GM18907 (cell line): ENCODE data around the gene ATOH8.

Experiments
- ATAC-seq: cut with Tn5 transposase; IDR thresholded peaks from one replicate; pipeline ENCODE4 v1.9.1; 2021; ENCODE audit warnings: mild to moderate bottlenecking, moderate library complexity; ENCODE audit not compliant: unreplicated experiment

The ATOH8 gene

DNA sequence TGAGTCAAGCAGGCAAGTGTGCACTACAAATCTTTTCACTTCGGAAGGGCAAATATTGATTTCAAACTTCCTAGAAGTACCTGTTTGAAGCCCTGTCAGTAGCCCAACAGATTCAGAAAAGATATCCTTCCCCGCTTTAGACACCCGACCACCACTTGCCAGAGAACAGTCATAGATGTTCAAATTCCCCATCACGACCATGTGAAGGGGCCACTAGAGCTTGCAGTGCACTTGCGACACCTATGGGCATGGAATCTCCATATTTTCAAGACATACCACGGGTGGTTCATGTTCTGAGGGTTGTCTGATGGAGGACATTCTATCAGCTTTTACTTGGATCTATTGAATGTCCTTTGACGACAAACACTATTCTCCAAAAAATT is 35.8 kb upstream of the ATOH8 start:
- no peak for ATAC-seq

DNA sequence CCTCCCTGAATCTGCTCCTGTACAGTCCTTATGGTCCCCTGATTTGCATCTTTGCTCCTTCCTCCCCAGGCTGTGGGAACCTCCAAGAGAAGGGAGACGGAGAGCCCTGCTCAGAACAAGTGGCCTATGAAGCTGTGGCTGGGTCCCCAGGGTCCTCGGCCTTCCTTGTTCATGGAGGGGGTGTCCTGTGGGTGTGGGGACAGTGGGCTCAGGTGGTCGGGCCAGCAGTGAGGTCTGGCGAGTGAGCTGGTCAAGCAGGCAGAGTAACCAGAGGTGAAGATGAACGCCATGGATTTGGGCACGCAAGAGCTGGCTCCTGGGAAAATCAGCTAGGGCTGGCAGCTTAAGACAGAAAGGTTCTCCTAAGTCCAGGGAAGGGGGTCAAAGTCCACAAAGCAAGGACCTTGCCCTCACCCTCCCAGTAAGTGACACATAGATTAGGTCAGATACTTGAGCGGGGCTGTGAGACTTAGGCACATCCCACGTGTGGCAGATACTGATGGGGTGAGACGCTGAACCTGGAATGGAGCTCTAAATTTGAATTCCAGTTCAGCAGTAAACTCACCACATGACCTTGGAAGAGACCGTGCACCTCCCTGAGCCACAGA is 34.8 kb upstream of the ATOH8 start:
- ATAC-seq, result no peak

DNA sequence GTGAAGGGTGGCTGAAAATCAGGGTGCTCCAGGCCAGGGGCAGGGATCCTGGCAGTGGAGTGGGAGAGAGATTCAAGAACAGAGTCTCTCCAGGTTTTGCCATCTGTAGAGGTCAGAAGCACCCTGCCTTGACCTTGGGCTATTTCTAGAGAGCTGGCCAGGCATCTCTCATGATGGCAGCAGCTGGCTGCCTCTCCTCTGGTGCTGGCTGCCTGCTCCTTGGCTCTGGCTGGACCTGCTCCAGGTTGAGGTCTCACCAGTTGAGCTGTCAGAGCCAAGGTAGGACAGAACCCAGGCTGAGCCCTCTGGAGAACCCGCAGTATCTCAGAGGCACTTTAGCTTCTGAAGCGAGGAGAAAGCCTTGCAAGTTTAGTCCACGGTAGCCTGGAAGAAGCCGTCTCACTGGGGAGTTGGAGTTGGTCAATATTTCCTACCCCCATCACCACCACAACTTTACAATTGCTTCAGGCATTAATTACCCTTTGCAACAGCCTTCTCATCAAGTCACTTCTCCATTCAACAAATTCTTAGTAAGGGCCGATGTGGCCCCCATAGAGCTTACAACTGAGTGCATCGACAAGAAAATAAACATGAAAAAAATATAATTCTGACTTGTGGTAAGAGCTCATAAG is 34.1 kb upstream of the ATOH8 start:
- no peak for ATAC-seq

DNA sequence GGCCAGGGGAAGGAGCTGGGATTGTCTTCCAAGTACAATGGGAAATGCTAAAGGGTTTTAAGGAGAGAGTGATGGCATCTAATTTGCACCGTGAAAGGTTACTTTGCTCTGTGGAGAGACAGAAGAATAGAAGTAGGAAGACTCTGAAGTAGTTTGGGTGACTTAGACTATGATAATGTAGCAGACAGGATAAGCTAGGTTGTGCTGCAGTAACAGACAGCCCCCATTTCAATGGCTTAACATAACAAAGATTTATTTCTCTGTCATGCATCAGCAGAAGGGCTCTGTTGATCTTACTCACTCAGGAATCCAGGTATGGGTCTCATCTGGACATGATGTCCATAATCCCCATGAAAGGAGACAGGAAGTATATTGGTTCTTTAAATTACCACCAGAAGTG is 33.3 kb upstream of the ATOH8 start:
- no peak for ATAC-seq

DNA sequence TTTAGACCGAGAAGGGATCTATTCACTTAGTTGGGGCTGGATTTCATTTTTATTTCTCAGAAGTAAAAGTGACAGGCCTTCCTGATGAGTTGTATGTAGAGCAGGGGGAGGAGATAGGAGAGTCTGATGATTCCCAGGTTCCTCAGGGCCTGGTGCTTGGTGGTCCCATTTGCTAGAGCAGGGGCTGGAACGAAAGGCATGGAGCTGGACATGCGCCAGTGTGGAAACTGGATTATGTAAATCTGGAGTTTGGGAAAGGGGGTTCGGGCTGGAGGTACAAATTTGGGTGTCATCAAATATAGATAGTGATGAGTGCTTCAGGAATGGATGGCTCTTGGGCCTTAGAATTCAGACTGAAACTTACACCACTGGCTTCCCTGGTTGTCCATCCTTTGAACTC is 32.1 kb upstream of the ATOH8 start:
- no peak for ATAC-seq

DNA sequence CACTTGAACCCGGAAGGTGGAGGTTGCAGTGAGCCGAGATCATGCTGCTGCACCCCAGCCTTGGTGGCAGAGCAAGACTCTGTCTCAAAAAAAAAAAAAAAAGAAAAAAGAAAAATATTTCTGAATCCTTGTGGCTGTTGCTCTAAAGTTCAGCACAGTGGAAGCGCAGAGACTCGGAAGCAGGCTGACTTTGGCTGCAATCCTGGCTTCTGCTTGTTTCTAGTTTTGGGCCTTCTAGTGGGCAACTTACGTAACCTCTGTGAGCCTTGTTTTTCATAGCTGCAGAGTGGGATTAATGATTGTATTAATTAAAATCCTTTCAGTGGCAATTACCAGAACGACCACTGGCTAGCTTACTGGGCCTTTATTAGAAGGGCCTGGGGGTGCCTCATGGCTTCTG is 31.3 kb upstream of the ATOH8 start:
- ATAC-seq, result no peak

DNA sequence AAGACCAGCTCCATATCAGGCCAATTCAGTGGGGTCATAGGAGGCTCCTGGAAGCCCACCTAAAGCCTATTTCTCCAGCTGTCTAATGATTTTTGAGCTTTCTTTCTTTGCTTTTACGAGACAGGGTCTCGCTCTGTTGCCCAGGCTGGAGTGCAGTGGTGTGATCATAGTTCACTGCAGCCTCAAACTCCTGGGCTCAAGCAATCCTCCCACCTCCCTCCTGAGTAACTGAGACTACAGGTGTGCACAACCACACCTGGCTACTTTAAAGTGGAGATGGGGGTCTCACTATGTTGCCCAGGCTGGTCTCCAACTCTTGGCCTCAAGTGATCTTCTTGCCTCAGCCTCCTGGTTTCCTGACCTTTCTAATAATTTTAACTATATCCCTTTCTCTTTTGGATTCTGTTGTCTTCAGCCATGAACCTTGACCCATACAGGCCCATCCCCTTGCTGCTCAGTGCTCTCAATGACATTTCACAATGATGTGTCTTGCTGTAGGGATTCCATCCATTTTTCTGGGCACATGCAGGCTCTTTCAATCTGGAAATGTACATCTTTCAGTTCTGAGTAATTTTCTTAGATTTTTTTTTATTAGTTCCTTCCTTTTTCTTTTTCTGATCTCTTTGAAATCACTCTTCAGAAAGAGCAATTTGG is 30.0 kb upstream of the ATOH8 start:
- no peak for ATAC-seq

DNA sequence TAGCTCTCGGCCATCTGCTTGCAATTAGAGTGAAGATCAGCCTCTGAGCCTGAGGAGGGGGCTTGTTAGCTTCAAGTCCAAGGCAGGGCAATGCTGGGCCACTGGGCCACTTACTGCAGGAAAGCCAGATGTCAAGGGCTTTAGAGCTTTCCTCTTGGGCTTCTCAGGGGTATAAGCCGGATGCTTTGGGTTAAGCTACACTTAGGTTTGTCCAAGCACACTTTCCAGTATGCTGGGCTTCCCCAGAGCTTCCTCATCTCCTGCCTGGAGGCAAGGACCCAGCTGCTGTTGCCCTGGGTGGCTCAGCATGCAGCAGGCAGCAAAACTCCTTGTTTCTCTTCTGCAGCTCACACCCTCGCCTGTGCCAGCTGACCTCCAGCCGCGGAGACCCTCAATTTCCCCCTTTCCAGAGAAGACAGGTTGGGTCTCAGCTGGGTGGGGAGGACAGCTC is 29.0 kb upstream of the ATOH8 start:
- no peak for ATAC-seq

DNA sequence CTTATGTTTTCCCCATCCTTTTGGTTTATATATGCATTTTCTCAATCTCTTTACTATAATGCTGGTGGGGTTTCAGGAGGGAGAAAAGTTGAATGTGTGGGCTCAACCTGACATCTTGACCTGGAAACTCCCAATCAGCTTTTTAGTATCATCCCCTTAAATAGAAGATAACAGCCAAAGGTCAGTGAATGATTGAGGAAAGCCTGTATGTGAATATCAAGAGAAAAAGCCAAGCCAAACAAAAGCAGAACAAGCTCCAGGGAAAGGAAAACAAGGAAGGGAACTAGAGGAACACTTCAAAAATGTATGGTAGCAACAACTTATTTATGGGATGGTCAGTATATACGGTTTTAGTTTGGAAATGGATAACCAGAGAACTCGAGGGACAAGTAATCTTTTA is 28.3 kb upstream of the ATOH8 start:
- ATAC-seq, result no peak

DNA sequence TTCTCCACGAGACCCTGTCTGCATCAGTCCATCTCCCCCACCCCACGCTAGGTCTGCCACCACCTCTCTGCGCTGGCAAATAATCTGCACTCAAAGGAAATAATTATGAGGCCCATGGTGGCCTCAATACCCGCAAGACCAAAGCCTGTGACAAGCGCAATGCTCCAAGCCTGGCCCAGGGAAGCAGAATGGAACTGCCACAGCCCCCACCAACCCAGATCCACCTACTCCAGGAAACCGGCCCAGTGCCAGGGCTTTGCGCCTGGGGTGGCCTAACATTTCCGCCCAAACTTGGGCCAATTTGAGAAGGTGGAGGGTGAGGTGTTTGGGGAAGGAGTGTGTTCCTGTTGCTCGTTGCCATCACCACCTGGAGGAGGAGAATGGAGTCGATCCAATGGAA is 26.0 kb upstream of the ATOH8 start:
- ATAC-seq, result no peak

DNA sequence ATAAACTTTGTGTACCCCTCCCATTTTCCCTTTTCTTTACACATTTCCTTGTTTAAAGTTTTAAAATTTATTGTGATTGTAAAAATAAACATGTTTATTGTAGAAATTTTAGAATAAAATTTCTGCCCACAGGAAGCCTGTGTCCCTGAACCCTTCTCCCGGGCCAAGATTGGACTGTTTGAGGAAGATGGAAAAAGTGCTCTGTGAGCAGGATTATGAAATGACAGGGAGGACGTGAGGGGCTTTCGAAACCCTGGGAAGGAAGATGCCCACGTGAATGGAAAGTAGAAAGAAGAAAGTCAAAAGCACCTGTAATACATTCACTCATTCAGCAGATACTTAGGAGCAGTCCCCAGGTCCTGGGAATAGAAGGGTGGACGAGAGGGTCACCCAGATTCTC is 25.4 kb upstream of the ATOH8 start:
- ATAC-seq, result no peak

DNA sequence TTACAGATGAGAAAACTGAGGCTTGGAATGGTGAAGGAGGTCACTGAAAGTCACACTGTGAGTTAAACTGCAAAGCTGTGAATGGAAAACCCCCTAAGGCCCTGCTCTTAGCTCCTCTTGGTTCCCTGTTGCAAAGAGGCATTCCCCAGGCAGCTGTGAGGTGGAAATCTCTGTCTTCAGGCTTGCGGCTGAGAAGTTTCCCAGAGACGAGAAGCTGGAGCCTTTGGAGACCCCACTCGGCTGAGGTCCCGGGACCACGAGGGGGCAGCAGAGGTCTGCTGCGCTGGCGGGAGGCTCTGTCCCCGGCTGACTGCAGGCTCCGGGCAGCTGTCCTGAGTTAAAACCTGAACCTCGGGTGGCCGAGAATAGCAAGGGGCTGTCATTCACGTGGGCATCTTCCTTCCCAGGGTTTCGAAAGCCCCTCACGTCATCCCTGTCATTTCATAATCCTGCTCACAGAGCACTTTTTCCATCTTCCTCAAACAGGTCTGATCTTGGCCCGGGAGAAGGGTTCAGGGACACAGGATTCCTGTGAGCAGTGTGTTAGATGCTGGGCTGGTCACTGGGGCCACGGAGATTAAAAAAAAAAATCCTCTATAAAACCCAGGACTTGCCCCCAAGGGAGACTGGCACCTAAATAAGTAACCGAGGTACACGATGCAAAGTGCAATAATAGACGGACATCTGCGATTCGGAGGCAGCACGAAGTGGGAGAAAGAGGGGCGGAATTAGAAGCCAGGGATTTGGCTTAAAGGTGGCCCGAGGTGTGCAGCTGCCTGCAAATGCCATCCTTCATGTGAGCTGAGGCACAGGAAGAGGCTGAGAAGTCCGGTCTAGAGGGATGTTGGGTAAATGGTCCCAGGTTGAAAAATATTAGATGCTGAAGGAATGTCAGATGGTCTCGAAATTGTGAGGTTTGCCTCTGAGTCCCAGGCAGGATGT is 24.6 kb upstream of the ATOH8 start:
- ATAC-seq, result peak; percentile 90

DNA sequence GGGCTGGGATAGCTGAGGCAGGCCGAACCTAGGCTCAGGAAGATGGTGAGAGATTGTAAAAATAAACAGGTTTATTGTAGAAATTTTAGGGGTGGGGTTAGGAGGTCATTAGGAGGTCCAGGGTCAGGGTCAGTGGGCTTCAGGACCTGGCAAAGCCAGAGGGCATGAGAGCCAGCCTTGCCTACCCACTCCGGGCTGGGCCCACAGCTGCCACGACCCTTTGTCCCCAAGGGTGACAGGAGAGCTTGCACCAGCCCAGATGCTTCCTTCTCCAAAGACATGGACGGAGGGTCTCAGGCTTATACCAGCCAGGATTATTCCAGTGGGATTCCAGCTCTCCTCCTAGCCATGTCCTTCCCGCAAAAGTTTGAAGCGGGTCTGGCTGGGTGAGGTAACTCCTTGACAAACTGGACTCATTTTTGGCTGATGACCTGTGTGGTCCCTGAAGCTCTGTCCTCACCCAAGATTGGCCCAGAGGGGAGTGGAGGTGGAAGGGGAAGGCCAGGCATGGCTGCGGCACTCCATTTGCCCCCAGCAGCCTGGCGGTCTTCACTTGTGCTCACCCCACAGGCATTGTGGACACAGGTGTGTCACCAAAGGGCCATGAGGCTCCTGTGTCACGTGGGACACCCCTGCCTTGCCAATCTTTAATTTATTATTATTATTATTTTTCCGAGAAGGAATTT is 23.8 kb upstream of the ATOH8 start:
- ATAC-seq, result no peak

DNA sequence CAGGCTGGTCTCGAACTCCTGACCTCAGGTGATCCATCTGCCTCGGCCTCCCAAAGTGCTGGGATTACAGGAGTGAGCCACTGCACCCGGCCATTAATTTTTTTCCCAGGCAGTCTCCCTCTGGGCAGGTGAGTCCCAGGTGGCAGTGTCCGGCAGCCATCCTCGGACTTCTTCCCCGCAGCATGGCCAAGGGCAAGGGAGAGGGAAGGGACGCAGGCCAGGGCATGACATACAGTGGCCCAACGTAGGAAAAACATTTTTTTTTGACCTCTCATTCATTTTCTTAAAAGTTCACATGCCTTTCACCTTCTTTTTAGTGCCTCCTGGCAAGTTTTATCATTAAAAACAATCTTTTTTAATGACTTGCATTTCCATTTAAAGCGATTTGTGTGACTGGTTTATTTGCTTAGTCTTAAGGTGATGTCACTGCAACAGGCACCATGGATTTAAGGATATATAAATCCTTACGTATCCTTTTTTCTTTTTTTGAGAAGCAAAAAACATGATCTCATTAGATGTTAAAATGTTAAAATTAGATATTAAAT is 23.0 kb upstream of the ATOH8 start:
- ATAC-seq, result no peak

DNA sequence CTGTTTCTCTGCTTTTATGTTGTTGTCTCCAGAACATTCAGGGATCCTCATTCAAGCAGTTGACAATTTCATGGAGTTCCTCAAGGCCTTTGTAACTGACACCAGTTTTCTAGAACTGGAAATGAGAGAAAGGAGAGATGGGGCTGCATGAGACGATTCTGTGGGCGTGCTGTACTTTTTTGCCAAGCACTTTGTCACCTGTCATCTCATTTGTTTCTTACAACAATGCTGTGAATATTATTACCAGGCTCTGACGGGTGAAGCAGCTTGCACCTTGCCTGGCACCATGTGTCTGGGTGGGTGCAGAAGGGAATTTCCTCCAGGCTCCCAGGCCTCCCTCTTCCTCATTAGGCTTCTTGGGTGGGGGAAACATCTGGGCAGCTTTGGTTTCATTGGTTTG is 22.2 kb upstream of the ATOH8 start:
- ATAC-seq, result no peak

DNA sequence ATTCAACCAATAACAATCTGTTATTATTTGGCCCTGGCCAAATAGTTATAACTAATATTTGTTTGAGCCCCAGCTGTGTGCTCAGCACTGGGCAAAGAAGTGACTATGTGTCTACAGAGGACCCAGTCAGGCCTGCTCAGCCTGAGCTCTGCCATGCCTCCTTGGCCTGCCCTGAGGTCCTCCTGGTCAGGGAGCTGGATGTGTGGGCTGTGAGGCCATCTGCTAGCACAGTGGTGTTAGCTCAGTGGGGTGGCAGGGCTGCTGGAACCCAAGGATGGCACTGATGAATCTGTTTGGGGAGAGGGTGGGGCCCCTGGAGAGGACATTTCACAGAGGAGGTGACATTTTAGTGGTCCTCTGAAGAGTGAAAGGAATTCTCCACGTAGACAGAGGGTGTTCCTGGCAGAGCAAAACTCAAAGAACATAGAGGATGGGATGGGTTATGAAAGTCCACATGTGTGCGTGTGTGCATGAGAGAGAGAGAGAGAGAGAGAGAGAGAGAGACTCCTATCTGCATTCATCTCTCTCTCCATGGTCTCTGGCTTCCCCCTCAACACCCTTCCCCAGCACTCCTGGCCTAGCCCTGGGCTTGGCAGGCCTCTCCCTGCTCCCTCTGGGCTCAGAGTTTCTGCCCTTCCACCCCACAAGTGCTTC is 21.2 kb upstream of the ATOH8 start:
- ATAC-seq, result no peak

DNA sequence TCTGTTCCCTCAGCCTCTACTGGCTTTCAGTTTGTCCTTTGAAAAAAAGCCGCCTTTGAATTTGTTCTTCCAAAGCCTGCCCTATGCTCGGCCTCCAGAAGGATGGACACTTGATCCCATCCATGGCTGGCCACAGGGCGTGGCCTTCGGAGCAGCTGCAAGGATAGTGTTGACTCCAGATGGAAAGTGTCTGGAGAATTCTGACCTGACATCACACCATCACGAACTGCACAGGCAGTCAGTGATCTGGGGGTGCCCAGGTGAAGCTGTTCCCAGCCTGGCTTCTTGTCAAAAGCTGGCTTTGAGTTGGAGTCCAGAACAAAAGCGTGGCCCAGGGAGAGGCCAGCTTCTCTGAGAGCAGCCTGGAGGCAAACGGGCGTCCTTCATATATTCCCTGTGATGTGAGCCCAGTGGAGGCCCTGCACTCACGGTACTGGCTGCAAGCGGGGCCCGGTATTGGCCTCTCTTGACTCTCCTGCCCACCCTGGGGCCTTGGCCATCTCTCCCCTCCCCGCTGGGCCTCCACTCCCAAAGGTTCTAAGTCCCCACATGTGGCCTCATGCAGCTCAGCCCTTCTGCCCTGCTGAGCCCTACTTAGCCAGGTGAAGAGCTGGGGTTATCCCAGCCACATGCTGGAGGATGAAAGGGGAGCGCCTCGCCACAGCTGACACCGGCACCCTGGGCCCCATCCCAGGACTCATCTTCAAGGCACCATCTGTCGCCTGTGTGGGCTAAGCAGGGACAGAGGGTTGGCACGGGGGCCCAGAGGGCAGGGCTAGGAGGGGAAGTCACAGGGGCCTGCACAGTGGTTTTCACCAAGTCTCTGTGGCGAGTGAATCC is 20.4 kb upstream of the ATOH8 start:
- ATAC-seq, result no peak

DNA sequence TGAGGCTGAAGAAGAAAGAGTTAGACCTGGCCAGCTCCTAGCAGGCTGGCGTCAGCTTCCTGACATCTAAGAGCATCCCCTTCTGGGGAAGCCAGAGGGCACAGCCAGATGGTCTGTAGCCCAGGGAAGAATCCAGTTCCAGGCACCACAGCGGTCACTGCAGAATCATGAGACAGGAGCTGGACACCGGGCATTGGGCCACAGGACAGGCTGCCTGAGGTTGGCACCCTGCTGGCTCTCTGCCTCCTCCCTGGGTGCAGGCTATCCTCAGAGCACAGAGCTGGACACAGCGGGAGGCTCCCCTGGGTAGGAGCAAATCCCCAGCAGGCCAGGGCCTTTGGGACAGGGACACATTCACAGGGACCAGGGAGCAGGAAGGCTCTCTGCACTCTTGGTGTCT is 19.8 kb upstream of the ATOH8 start:
- no peak for ATAC-seq

DNA sequence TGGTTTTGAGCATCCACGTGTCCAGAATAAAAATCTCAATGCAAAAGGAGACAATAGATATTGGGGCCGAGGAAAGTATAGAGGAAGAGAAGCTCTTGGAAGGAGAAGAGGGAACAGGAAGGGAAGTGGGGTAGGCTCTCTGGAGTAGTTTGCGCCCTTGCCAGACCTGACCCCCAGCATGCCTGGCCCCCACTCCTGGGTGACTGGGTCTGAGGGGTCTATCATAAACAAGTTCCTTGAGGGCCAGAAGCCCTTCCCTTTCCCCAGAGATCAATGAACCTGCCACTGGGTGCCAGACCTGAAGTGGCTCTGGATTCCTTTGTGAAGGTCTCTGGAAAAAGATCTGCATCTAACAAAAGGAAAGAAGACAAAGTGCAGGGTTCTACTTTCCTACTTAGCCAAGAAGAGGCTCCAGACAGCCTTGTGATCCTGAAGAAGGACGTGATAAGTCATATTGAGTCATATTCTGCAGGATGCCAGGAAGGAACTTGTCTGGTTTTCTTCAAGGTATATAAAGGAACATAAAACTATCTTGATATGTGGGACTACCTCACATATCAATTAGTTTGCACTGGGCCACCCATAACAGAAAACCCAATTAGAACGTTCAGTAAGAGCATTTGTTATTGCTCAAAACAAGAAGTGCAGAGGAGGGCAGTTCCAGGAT is 18.7 kb upstream of the ATOH8 start:
- no peak for ATAC-seq
